GM19328 (cell line): ENCODE data around the gene EXT2.

Experiments
- ATAC-seq: cut with Tn5 transposase; IDR thresholded peaks from one replicate; pipeline ENCODE4 v1.9.1; 2021; ENCODE audit warnings: mild to moderate bottlenecking, moderate library complexity; ENCODE audit not compliant: unreplicated experiment

The EXT2 gene

GRCh38 chr11:44263738-44264437, 168.4 kb downstream of the EXT2 start:
- ATAC-seq: no peak

- ATAC-seq: no peak
Observed at GRCh38 chr11:44264438-44264749, 168.9 kb downstream of the EXT2 start.

GRCh38 chr11:44264761-44265160, 169.3 kb downstream of the EXT2 start:
- no peak for ATAC-seq

- no peak for ATAC-seq
Observed at GRCh38 chr11:44266056-44266780, 170.7 kb downstream of the EXT2 start.

- ATAC-seq: no peak
Observed at GRCh38 chr11:44267006-44267749, 171.7 kb downstream of the EXT2 start.

- no peak for ATAC-seq
Observed at GRCh38 chr11:44267750-44268613, 172.5 kb downstream of the EXT2 start.

- no peak for ATAC-seq
Observed at GRCh38 chr11:44268614-44269080, 173.2 kb downstream of the EXT2 start.

- ATAC-seq: no peak
Observed at GRCh38 chr11:44269369-44270351, 174.2 kb downstream of the EXT2 start.

- no peak for ATAC-seq
Observed at GRCh38 chr11:44270403-44271273, 175.2 kb downstream of the EXT2 start.

- ATAC-seq: no peak
Observed at GRCh38 chr11:44271286-44271685, 175.8 kb downstream of the EXT2 start.

- no peak for ATAC-seq
Observed at GRCh38 chr11:44274404-44274803, 178.9 kb downstream of the EXT2 start.

GRCh38 chr11:44275241-44275640, 179.8 kb downstream of the EXT2 start:
- ATAC-seq: no peak

- no peak for ATAC-seq
Observed at GRCh38 chr11:44275961-44276550, 180.6 kb downstream of the EXT2 start.

- ATAC-seq: no peak
Observed at GRCh38 chr11:44277196-44278090, 182.0 kb downstream of the EXT2 start.

- ATAC-seq: no peak
Observed at GRCh38 chr11:44279483-44279882, 184.0 kb downstream of the EXT2 start.

- no peak for ATAC-seq
Observed at GRCh38 chr11:44280257-44280656, 184.8 kb downstream of the EXT2 start.

- no peak for ATAC-seq
Observed at GRCh38 chr11:44281151-44281550, 185.7 kb downstream of the EXT2 start.
